OCI-LY1 (cell line): ENCODE data around the gene DCAF7.

Source experiments
- EZH2 ChIP-seq: fragments of 200-600 bp; sonication (generic), shearing (Covaris generic); IDR thresholded peaks from 2 replicates; pipeline ENCODE4 v1.8.0; 2017; ENCODE audit warnings: borderline replicate concordance, mixed run types, mild to moderate bottlenecking, antibody characterized with exemption, low read length, moderate library complexity, mixed read lengths
- TF ChIP-seq, protein P1 (sequence below): fragments of 200-600 bp; sonication (generic), shearing (Covaris generic); IDR thresholded peaks from 2 replicates; pipeline ENCODE4 v1.5.1; 2017; ENCODE audit warnings: mild to moderate bottlenecking, antibody characterized with exemption, low read length, moderate library complexity, mixed read lengths

DNA sequence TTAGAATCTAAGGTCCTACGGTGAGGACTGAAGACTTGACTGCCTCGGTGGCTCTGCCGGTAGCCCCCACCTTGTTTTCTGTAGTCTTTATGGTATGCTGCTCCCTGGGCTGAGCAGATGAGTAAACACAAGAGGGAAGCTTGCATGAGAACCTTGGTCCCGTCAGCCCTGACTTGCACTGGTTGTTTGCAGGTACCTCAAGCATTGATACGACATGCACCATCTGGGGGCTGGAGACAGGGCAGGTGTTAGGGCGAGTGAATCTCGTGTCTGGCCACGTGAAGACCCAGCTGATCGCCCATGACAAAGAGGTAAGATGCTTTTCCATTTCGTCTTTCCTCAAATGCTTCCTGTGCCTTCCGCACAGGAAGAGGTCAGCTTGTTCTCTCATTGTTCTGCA lies 29.4 kb downstream of the DCAF7 start:
- TF ChIP-seq, protein P1, sequence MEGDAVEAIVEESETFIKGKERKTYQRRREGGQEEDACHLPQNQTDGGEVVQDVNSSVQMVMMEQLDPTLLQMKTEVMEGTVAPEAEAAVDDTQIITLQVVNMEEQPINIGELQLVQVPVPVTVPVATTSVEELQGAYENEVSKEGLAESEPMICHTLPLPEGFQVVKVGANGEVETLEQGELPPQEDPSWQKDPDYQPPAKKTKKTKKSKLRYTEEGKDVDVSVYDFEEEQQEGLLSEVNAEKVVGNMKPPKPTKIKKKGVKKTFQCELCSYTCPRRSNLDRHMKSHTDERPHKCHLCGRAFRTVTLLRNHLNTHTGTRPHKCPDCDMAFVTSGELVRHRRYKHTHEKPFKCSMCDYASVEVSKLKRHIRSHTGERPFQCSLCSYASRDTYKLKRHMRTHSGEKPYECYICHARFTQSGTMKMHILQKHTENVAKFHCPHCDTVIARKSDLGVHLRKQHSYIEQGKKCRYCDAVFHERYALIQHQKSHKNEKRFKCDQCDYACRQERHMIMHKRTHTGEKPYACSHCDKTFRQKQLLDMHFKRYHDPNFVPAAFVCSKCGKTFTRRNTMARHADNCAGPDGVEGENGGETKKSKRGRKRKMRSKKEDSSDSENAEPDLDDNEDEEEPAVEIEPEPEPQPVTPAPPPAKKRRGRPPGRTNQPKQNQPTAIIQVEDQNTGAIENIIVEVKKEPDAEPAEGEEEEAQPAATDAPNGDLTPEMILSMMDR, result no peak
- TF ChIP-seq EZH2, result no peak
